Measurements from ENCODE around the gene ADCY6.

The ADCY6 gene

GRCh38 chr12:48782457-48783395, 6.2 kb downstream of the ADCY6 start:
- no peak for DNase-seq

- no peak for DNase-seq
These were observed 7.0 kb downstream of the ADCY6 start for GRCh38 chr12:48781750-48782456.

GRCh38 chr12:48780381-48781025, 8.4 kb downstream of the ADCY6 start:
- DNase-seq, result no peak

- DNase-seq, result no peak
These were observed 9.0 kb downstream of the ADCY6 start for GRCh38 chr12:48779869-48780268.

GRCh38 chr12:48777501-48778400, 11.1 kb downstream of the ADCY6 start:
- DNase-seq, result no peak

- DNase-seq, result no peak
These were observed 11.9 kb downstream of the ADCY6 start for GRCh38 chr12:48776956-48777355.

- no peak for DNase-seq
These were observed 12.8 kb downstream of the ADCY6 start for GRCh38 chr12:48775991-48776649.

GRCh38 chr12:48775299-48775698, 13.6 kb downstream of the ADCY6 start:
- DNase-seq, result no peak

- DNase-seq, result no peak
These were observed 14.4 kb downstream of the ADCY6 start for GRCh38 chr12:48774516-48774915.

GRCh38 chr12:48773686-48774085, 15.2 kb downstream of the ADCY6 start:
- DNase-seq, result no peak

- no peak for DNase-seq
These were observed 17.2 kb downstream of the ADCY6 start for GRCh38 chr12:48771588-48772112.

GRCh38 chr12:48770756-48771155, 18.1 kb downstream of the ADCY6 start:
- no peak for DNase-seq

GRCh38 chr12:48768736-48769135, 20.2 kb downstream of the ADCY6 start:
- no peak for DNase-seq

GRCh38 chr12:48768147-48768546, 20.7 kb downstream of the ADCY6 start:
- no peak for DNase-seq

GRCh38 chr12:48767521-48767920, 21.4 kb downstream of the ADCY6 start:
- DNase-seq, result no peak

GRCh38 chr12:48767047-48767446, 21.8 kb downstream of the ADCY6 start:
- DNase-seq, result no peak

- no peak for DNase-seq
These were observed 23.1 kb downstream of the ADCY6 start for GRCh38 chr12:48765753-48766162.

GRCh38 chr12:48764521-48764920, 24.4 kb downstream of the ADCY6 start:
- no peak for DNase-seq

- no peak for DNase-seq
These were observed 30.2 kb downstream of the ADCY6 start for GRCh38 chr12:48758737-48759136.

- DNase-seq, result no peak
These were observed 30.7 kb downstream of the ADCY6 start for GRCh38 chr12:48758186-48758585.

GRCh38 chr12:48750769-48751356, 38.0 kb downstream of the ADCY6 start:
- DNase-seq, result no peak
